Spleen (tissue), 11 donors: ENCODE results near the gene SSNA1. TPM values are rescaled to one million over a fixed set of nuclear protein-coding genes. Genes with fewer than 3 reads are reported as not detected.

Source experiments
- DNase-seq: peaks from one replicate; pipeline ENCODE4 v3.0.0-alpha.2; 2020
- H3K27ac ChIP-seq, 8 donors: fragments of 200-600 bp; sonication (generic) in 7 of 8; 1 replicate in 4 of 8; 2 replicates in 4 of 8; pipeline versions ENCODE4 v1.5.0 to v1.8.0; 2016 to 2021; ENCODE audit warnings: inconsistent platforms in 4 of 8, mild to moderate bottlenecking in 4 of 8, moderate library complexity in 1 of 8
- H3K27me3 ChIP-seq, 7 donors: fragments of 200-600 bp; sonication (generic) in 6 of 7; replicated peaks in 1 of 7; 1 replicate in 4 of 7; 2 replicates in 3 of 7; pipeline versions ENCODE4 v1.5.0 to v1.8.0; 2016 to 2021; ENCODE audit warnings: inconsistent platforms in 3 of 7, mild to moderate bottlenecking in 1 of 7
- H3K36me3 ChIP-seq, 6 donors: fragments of 200-600 bp; sonication (generic) in 5 of 6; 1 replicate in 4 of 6; 2 replicates in 2 of 6; pipeline versions ENCODE4 v1.5.0 to v1.8.0; 2016 to 2021; ENCODE audit warnings: inconsistent platforms in 2 of 6
- H3K4me1 ChIP-seq, 6 donors: fragments of 200-600 bp; sonication (generic) in 5 of 6; 1 replicate in 3 of 6; 2 replicates in 3 of 6; pipeline versions ENCODE4 v1.5.0 to v1.8.0; 2016 to 2021; ENCODE audit warnings: inconsistent platforms in 3 of 6
- H3K4me3 ChIP-seq, 8 donors: fragments of 200-600 bp; sonication (generic) in 7 of 8; 1 replicate in 4 of 8; 2 replicates in 4 of 8; pipeline versions ENCODE4 v1.5.0 to v1.8.0; 2016 to 2021; ENCODE audit warnings: inconsistent platforms in 4 of 8, mild to moderate bottlenecking in 4 of 8, moderate library complexity in 2 of 8
- H3K9me3 ChIP-seq, 8 donors: fragments of 200-600 bp; sonication (generic) in 7 of 8; 1 replicate in 4 of 8; 2 replicates in 4 of 8; pipeline versions ENCODE4 v1.5.0 to v1.8.0; 2016 to 2021; ENCODE audit warnings: inconsistent platforms in 4 of 8
- CTCF ChIP-seq, 11 experiments: fragments of 200-600 bp in 7 of 11; fragments of 450-650 bp in 4 of 11; sonication (generic) in 4 of 11; IDR thresholded peaks in 8 of 11; conservative IDR thresholded peaks in 3 of 11; 1 replicate in 7 of 11; 2 replicates in 4 of 11; pipeline versions ENCODE4 v1.4.0 to v1.8.0; 2016 to 2021; ENCODE audit warnings: antibody characterized with exemption in 11 of 11, inconsistent platforms in 4 of 11, mild to moderate bottlenecking in 1 of 11
- POLR2A ChIP-seq, 3 donors: fragments of 450-650 bp; IDR thresholded peaks; one replicate each; pipeline ENCODE4 v1.5.1; 2017; ENCODE audit warnings: antibody characterized with exemption in 3 of 3, mild to moderate bottlenecking in 1 of 3
- POLR2AphosphoS5 ChIP-seq, 3 donors: sonication (generic); formaldehyde crosslinking; IDR thresholded peaks; one replicate each; pipeline ENCODE4 v1.5.1; 2017; ENCODE audit warnings: antibody characterized with exemption in 3 of 3
- WGBS, 5 donors: extraction: QIAGEN DNeasy Blood & Tissue Kit in 3 of 5; methylation state at CpG; one replicate each; pipeline versions ENCODE4 v1.1.5 to v1.1.7; 2013 to 2018; 5-methylcytosine and 5-hydroxymethylcytosine counted together
- intact Hi-C: fragments of 100-400 bp; cut with DNase I; formaldehyde crosslinking; loops from one replicate; pipeline ENCODE4 v1.15.0; 2023; ENCODE audit warnings: low total_unique reads
- polyA plus RNA-seq, 3 donors: library from polyadenylated mRNA; stranded (reverse); fragments of 200-250 nt; gene quantifications; one replicate each; pipeline ENCODE4 v1.2.1, GENCODE V29; 2013
- total RNA-seq, 7 donors: library from RNA; depleted of rRNA in 3 of 7; stranded (reverse); fragments of >200 nt in 3 of 7; fragmentation: NEBNext Ultra II Directional in 4 of 7; extraction: Animal tissue kit (Norgen Biotek cat#: 25700) in 4 of 7; gene quantifications; one replicate each; pipeline versions ENCODE4 v1.1.0 to v1.2.1, GENCODE V29; 2016 to 2021
- donor health status: healthy with polysubstance abuse.
- donor health status: DM: no; HTN: no; CAD: no; lungs with moderate emphysema.
- donor health status: DM: no; HTN: no; CAD: no.
- donor health status: Bipolar disorder and iron deficiency.
- donor health status: healthy.
- donor health status: DM: no; HTN: no; CAD: no.
- donor health status: DM: yes; HTN: yes; CAD: no.

SSNA1 gene
- total and polyA plus RNA-seq, 10 donors = 38.2 to 109 (median 48.0) TPM

GRCh38 chr9:137174722-137175293 is 13.7 kb upstream of the SSNA1 start:
- no peak for DNase-seq
- H3K27ac ChIP-seq = no peak overlapping the region
- no peaks in the 10 kb centered on the region for H3K9me3 ChIP-seq
- TF ChIP-seq CTCF (IDR thresholded peaks at IDR 0.05 in 8 of 11, conservative IDR thresholded peaks at IDR 0.05 in 3 of 11) (no peak), POLR2A (IDR thresholded peaks at IDR 0.05) (no peak), POLR2AphosphoS5 (IDR thresholded peaks at IDR 0.05) (no peak)
- peaks cover 0 to 59% (median 29%) of the 10 kb centered on the region in 7 donors for H3K27me3 ChIP-seq
- peaks cover 0 to 29% (median 22%) of the 10 kb centered on the region in 6 donors for H3K36me3 ChIP-seq
- H3K4me3 ChIP-seq = no peak overlapping the region
- peaks cover 0 to 30% (median 4%) of the 10 kb centered on the region in 6 donors for H3K4me1 ChIP-seq
- WGBS, 5 donors = 47 to 69% (median 62%) methylated on average over 9 to 34 of the region's 34 CpGs
- intact Hi-C loops = no loop called here

GRCh38 chr9:137175345-137175961 is 13.0 kb upstream of the SSNA1 start:
- DNase-seq = no peak
- no peaks in the 10 kb centered on the region for H3K9me3 ChIP-seq
- peaks cover 0 to 24% (median 1%) of the 10 kb centered on the region in 6 donors for H3K4me1 ChIP-seq
- no peak overlapping the region for H3K27ac ChIP-seq
- WGBS, 5 donors = 42 to 87% (median 58%) methylated on average over 7 to 33 of the region's 33 CpGs
- intact Hi-C loops = no loop called here
- H3K36me3 ChIP-seq = peaks cover 0 to 36% (median 28%) of the 10 kb centered on the region in 6 donors
- no peak overlapping the region for H3K4me3 ChIP-seq
- peaks cover 0 to 53% (median 23%) of the 10 kb centered on the region in 7 donors for H3K27me3 ChIP-seq
- TF ChIP-seq POLR2A (IDR thresholded peaks at IDR 0.05) (no peak), POLR2AphosphoS5 (IDR thresholded peaks at IDR 0.05) (peak in 2 of 3 donors; percentile 33 to 72), CTCF (IDR thresholded peaks at IDR 0.05 in 8 of 11, conservative IDR thresholded peaks at IDR 0.05 in 3 of 11) (peak in 4 of 11 experiments; percentile 8 to 40 (median 14))

GRCh38 chr9:137176302-137177182 is 11.9 kb upstream of the SSNA1 start:
- no peak overlapping the region for H3K27ac ChIP-seq
- no peak for TF ChIP-seq POLR2A (IDR thresholded peaks at IDR 0.05)
- peak in 6 of 11 experiments; percentile 10 to 47 (median 32) for TF ChIP-seq CTCF (IDR thresholded peaks at IDR 0.05 in 8 of 11, conservative IDR thresholded peaks at IDR 0.05 in 3 of 11)
- TF ChIP-seq POLR2AphosphoS5 (IDR thresholded peaks at IDR 0.05) = peak in 1 of 3 donors; percentile 11
- intact Hi-C loops = no loop called here
- H3K4me1 ChIP-seq = peaks cover 0 to 24% (median 1%) of the 10 kb centered on the region in 6 donors
- H3K36me3 ChIP-seq = peaks cover 0 to 47% (median 39%) of the 10 kb centered on the region in 6 donors
- 61 to 71% (median 64%) methylated on average over 17 of the region's 17 CpGs for WGBS, 5 donors
- no peak for DNase-seq
- no peaks in the 10 kb centered on the region for H3K9me3 ChIP-seq
- no peak overlapping the region for H3K4me3 ChIP-seq
- peaks cover 0 to 42% (median 12%) of the 10 kb centered on the region in 7 donors for H3K27me3 ChIP-seq
